RWPE2 (cell line): Measurements from ENCODE around the gene PHF12.

Experiments
- ATAC-seq: fragments of 200-7000 bp; cut with Tn5 transposase; 3 replicates; pipeline ENCODE4 v1.9.1; 2021; ENCODE audit warnings: low read depth
- DNase-seq: peaks from one replicate; pipeline ENCODE4 v3.0.0-alpha.2; 2020; ENCODE audit warnings: low spot score
- H3K27ac ChIP-seq: fragments of 450-650 bp; 2 replicates; pipeline ENCODE4 v1.5.1; 2017; ENCODE audit warnings: mild to moderate bottlenecking; ENCODE audit not compliant: poor library complexity, severe bottlenecking
- H3K27me3 ChIP-seq: fragments of 250-450 bp; sonication (Bioruptor Pico); 2 replicates; pipeline ENCODE4 v1.5.1; 2021; ENCODE audit warnings: mild to moderate bottlenecking, moderate library complexity; ENCODE audit not compliant: insufficient read depth, poor library complexity, severe bottlenecking
- H3K36me3 ChIP-seq: fragments of 250-450 bp; sonication (Bioruptor Pico); 2 replicates; pipeline ENCODE4 v1.5.1; 2020; ENCODE audit warnings: low read depth, mild to moderate bottlenecking, moderate library complexity
- H3K4me1 ChIP-seq: fragments of 250-450 bp; sonication (Bioruptor Pico); 2 replicates; pipeline ENCODE4 v1.5.1; 2021; ENCODE audit warnings: mild to moderate bottlenecking, moderate library complexity; ENCODE audit not compliant: insufficient read depth, poor library complexity, severe bottlenecking
- H3K4me3 ChIP-seq: fragments of 250-450 bp; sonication (Bioruptor Pico); 2 replicates; pipeline ENCODE4 v1.5.1; 2021; ENCODE audit warnings: mild to moderate bottlenecking, moderate library complexity; ENCODE audit not compliant: severe bottlenecking
- H3K9me3 ChIP-seq: fragments of 250-450 bp; sonication (Bioruptor Pico); 2 replicates; pipeline ENCODE4 v1.5.1; 2021; ENCODE audit warnings: mild to moderate bottlenecking, moderate library complexity; ENCODE audit not compliant: severe bottlenecking
- TF ChIP-seq, protein P1 (sequence below): fragments of 450-650 bp; IDR thresholded peaks from one replicate; pipeline ENCODE4 v1.5.1; 2017; ENCODE audit warnings: mild to moderate bottlenecking, moderate library complexity; ENCODE audit not compliant: poor library complexity, severe bottlenecking

PHF12 gene

DNA sequence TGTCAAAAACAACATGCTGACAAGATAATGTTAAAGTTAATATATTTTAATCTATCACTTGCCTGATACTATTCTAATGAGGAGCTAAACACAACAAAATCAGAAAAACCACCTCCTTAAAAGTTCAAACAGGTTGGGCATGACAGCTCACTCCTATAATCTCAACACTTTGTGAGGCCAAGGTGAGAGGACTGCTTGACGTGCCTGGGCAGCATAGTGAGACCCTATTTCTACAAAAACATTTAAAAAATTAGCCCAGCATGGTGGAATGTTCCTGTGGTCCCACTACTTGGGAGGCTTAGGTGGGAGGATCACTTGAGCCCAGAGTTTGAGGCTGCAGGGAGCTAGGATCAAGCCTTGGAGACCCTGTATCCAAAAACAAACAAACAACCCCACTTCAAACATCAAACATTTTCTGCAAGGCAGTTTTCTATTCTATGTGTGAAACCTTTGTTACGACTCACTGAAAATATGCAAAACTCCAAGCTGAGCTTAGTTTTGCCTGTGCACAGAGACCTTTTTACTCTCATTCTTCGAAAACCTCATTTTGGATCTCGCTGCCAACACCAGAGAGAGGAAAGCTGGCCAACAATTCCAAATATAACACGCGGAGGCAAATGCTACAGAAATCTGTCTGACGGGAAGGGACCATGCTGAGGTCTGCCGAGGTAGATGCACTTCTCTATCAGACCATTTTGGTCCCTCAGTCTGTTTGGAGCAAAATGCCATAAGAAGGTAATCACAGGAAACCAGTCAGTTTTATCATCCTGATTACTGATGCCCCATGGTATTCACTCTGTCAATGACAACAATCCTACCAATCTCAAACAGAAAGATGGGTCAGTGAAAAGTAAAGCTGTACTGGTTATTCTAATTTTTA lies 6.2 kb downstream of the PHF12 start:
- peak overlapping the region; percentile 86 for H3K27ac ChIP-seq
- H3K36me3 ChIP-seq, result peaks cover 57% of the 10 kb centered on the region

DNA sequence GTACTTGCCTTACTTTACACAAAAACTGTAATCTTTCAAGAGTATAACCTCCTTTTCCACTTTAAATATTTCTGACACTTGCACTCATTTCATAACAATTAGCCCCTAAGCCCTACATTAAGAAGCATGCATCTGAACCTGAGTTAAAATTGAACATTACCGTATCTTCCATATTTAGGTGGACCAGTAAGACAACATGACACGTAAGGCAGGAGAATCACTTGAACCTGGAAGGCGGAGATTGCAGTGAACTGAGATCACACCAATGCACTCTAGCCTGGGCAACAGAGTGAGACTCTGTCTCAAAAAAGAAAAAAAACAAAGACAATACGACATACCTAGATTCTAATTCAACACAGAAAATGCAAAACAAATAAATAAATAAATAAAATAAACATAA lies 7.0 kb downstream of the PHF12 start:
- TF ChIP-seq, protein P1, sequence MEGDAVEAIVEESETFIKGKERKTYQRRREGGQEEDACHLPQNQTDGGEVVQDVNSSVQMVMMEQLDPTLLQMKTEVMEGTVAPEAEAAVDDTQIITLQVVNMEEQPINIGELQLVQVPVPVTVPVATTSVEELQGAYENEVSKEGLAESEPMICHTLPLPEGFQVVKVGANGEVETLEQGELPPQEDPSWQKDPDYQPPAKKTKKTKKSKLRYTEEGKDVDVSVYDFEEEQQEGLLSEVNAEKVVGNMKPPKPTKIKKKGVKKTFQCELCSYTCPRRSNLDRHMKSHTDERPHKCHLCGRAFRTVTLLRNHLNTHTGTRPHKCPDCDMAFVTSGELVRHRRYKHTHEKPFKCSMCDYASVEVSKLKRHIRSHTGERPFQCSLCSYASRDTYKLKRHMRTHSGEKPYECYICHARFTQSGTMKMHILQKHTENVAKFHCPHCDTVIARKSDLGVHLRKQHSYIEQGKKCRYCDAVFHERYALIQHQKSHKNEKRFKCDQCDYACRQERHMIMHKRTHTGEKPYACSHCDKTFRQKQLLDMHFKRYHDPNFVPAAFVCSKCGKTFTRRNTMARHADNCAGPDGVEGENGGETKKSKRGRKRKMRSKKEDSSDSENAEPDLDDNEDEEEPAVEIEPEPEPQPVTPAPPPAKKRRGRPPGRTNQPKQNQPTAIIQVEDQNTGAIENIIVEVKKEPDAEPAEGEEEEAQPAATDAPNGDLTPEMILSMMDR, result no peak
- Histone ChIP-seq H3K27me3 (no peaks in the 10 kb centered on the region), H3K4me1 (peaks cover 29% of the 10 kb centered on the region), H3K4me3 (no peak overlapping the region), H3K36me3 (peaks cover 57% of the 10 kb centered on the region), H3K27ac (peak overlapping the region; percentile 86), H3K9me3 (no peaks in the 10 kb centered on the region)
- ATAC-seq (no peak), DNase-seq (no peak)

More for the DNA sequence above, 6.2 kb downstream of the PHF12 start:
- TF ChIP-seq, protein P1, result no peak
- Histone ChIP-seq H3K9me3 (no peaks in the 10 kb centered on the region), H3K4me3 (no peak overlapping the region), H3K4me1 (peaks cover 29% of the 10 kb centered on the region), H3K27me3 (no peaks in the 10 kb centered on the region)
- ATAC-seq (no peak), DNase-seq (no peak)

DNA sequence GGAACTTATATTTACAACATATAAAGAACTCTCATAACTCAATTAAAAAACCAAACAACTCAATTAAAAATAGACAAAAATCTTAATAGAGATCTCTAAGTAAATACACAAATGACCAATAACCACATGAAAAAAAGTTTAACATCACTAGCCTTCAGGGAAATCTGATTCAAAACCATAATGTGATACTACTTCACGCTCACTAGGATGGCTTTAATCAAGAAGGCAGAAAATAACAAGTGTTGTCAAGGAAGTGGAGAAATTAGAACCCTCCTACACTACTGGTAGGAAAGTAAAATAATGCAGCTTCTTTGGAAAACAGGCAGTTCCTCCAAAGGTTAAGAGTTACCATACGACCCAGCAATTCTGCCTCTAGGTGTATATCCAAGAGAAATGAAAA lies 8.4 kb downstream of the PHF12 start:
- Histone ChIP-seq H3K4me1 (peaks cover 30% of the 10 kb centered on the region), H3K27me3 (no peaks in the 10 kb centered on the region), H3K36me3 (peaks cover 50% of the 10 kb centered on the region), H3K4me3 (no peak overlapping the region), H3K27ac (no peak overlapping the region), H3K9me3 (no peaks in the 10 kb centered on the region)
- DNase-seq (no peak), ATAC-seq (no peak)
- TF ChIP-seq, protein P1, result no peak

- Histone ChIP-seq H3K9me3 (no peaks in the 10 kb centered on the region), H3K27me3 (no peaks in the 10 kb centered on the region), H3K4me3 (no peak overlapping the region), H3K4me1 (peaks cover 29% of the 10 kb centered on the region), H3K27ac (no peak overlapping the region), H3K36me3 (peaks cover 44% of the 10 kb centered on the region)
- ATAC-seq (no peak), DNase-seq (no peak)
- TF ChIP-seq, protein P1, result no peak
Observed at GRCh38 chr17:28941251-28941650, 10.1 kb downstream of the PHF12 start.

GRCh38 chr17:28940675-28941074 lies 10.6 kb downstream of the PHF12 start:
- Histone ChIP-seq H3K4me1 (peaks cover 24% of the 10 kb centered on the region), H3K27me3 (no peaks in the 10 kb centered on the region), H3K36me3 (peaks cover 46% of the 10 kb centered on the region), H3K27ac (no peak overlapping the region), H3K9me3 (no peaks in the 10 kb centered on the region), H3K4me3 (no peak overlapping the region)
- DNase-seq, result no peak
- TF ChIP-seq, protein P1, result no peak
- no peak for ATAC-seq
